Measurements from ENCODE around the gene PAEP.
"Not testable (repeated sequence)": the region's sequence is repeated elsewhere in the genome, so short reads cannot be mapped to it uniquely, and the experiment has no call there.

The PAEP gene

GRCh38 chr9:135561391-135562234 is at the start of gene PAEP:
TSS of gene PAEP (plus strand) at chr9:135561756.
- Histone ChIP-seq H3K36me3 (ENCODE audit: insufficient read depth, low read length) (no peaks in the 10 kb centered on the region), H3K4me3 (ENCODE audit: low read depth in 1 of 2, low read length in 2 of 2) (no peak within 1 kb of the TSS), H3K9ac (ENCODE audit: low read length) (no peak within 1 kb of the TSS), H3K27ac (ENCODE audit: low read depth, low read length) (no peak within 1 kb of the TSS), H3K27me3 (ENCODE audit: control insufficient read depth in 1 of 2, insufficient read depth in 2 of 2, low read length in 2 of 2) (peaks cover 0 to 6% of the 10 kb centered on the region in 2 donors), H3K9me3 (ENCODE audit: low read length) (no peaks in the 10 kb centered on the region), H3K4me1 (ENCODE audit: insufficient read depth, low read length) (no peaks in the 10 kb centered on the region)

GRCh38 chr9:135512241-135512603 is 49.3 kb upstream of the PAEP start:
- no peaks in the 10 kb centered on the region for H3K27me3 ChIP-seq (ENCODE audit: control insufficient read depth in 1 of 2, insufficient read depth in 2 of 2, low read length in 2 of 2)
- H3K4me3 ChIP-seq (ENCODE audit: low read depth in 1 of 2, low read length in 2 of 2): no peak overlapping the region
- no peak overlapping the region for H3K27ac ChIP-seq (ENCODE audit: low read depth, low read length)
- H3K36me3 ChIP-seq (ENCODE audit: insufficient read depth, low read length): no peaks in the 10 kb centered on the region
- H3K9ac ChIP-seq (ENCODE audit: low read length): no peak overlapping the region
- no peaks in the 10 kb centered on the region for H3K9me3 ChIP-seq (ENCODE audit: low read length)
- no peaks in the 10 kb centered on the region for H3K4me1 ChIP-seq (ENCODE audit: insufficient read depth, low read length)

- H3K9ac ChIP-seq (ENCODE audit: low read length): no peak overlapping the region
- no peak overlapping the region for H3K27ac ChIP-seq (ENCODE audit: low read depth, low read length)
- H3K36me3 ChIP-seq (ENCODE audit: insufficient read depth, low read length): no peaks in the 10 kb centered on the region
- no peak overlapping the region for H3K4me3 ChIP-seq (ENCODE audit: low read depth in 1 of 2, low read length in 2 of 2)
- no peaks in the 10 kb centered on the region for H3K4me1 ChIP-seq (ENCODE audit: insufficient read depth, low read length)
- no peaks in the 10 kb centered on the region for H3K27me3 ChIP-seq (ENCODE audit: control insufficient read depth in 1 of 2, insufficient read depth in 2 of 2, low read length in 2 of 2)
- no peaks in the 10 kb centered on the region for H3K9me3 ChIP-seq (ENCODE audit: low read length)
These were observed 48.7 kb upstream of the PAEP start for GRCh38 chr9:135512904-135513303.

- Histone ChIP-seq H3K9ac (ENCODE audit: low read length) (no peak overlapping the region), H3K4me1 (ENCODE audit: insufficient read depth, low read length) (no peaks in the 10 kb centered on the region), H3K36me3 (ENCODE audit: insufficient read depth, low read length) (no peaks in the 10 kb centered on the region), H3K27me3 (ENCODE audit: control insufficient read depth in 1 of 2, insufficient read depth in 2 of 2, low read length in 2 of 2) (no peaks in the 10 kb centered on the region), H3K9me3 (ENCODE audit: low read length) (no peaks in the 10 kb centered on the region), H3K4me3 (ENCODE audit: low read depth in 1 of 2, low read length in 2 of 2) (no peak overlapping the region), H3K27ac (ENCODE audit: low read depth, low read length) (no peak overlapping the region)
These were observed 48.2 kb upstream of the PAEP start for GRCh38 chr9:135513351-135513846.

GRCh38 chr9:135513906-135514305 is 47.6 kb upstream of the PAEP start:
- H3K4me1 ChIP-seq (ENCODE audit: insufficient read depth, low read length); H3K27me3 ChIP-seq (ENCODE audit: control insufficient read depth in 1 of 2, insufficient read depth in 2 of 2, low read length in 2 of 2); H3K4me3 ChIP-seq (ENCODE audit: low read depth in 1 of 2, low read length in 2 of 2); H3K27ac ChIP-seq (ENCODE audit: low read depth, low read length); H3K9me3 ChIP-seq (ENCODE audit: low read length); H3K36me3 ChIP-seq (ENCODE audit: insufficient read depth, low read length); H3K9ac ChIP-seq (ENCODE audit: low read length): not testable (repeated sequence)

GRCh38 chr9:135514342-135515082 is 47.0 kb upstream of the PAEP start:
- Histone ChIP-seq H3K27ac (ENCODE audit: low read depth, low read length) (no peak overlapping the region), H3K4me3 (ENCODE audit: low read depth in 1 of 2, low read length in 2 of 2) (no peak overlapping the region), H3K36me3 (ENCODE audit: insufficient read depth, low read length) (no peaks in the 10 kb centered on the region), H3K9me3 (ENCODE audit: low read length) (no peaks in the 10 kb centered on the region), H3K4me1 (ENCODE audit: insufficient read depth, low read length) (no peaks in the 10 kb centered on the region), H3K27me3 (ENCODE audit: control insufficient read depth in 1 of 2, insufficient read depth in 2 of 2, low read length in 2 of 2) (no peaks in the 10 kb centered on the region), H3K9ac (ENCODE audit: low read length) (no peak overlapping the region)

- H3K27me3 ChIP-seq (ENCODE audit: control insufficient read depth in 1 of 2, insufficient read depth in 2 of 2, low read length in 2 of 2): no peaks in the 10 kb centered on the region
- no peaks in the 10 kb centered on the region for H3K9me3 ChIP-seq (ENCODE audit: low read length)
- H3K4me3 ChIP-seq (ENCODE audit: low read depth in 1 of 2, low read length in 2 of 2): no peak overlapping the region
- H3K27ac ChIP-seq (ENCODE audit: low read depth, low read length): no peak overlapping the region
- no peak overlapping the region for H3K9ac ChIP-seq (ENCODE audit: low read length)
- no peaks in the 10 kb centered on the region for H3K36me3 ChIP-seq (ENCODE audit: insufficient read depth, low read length)
- no peaks in the 10 kb centered on the region for H3K4me1 ChIP-seq (ENCODE audit: insufficient read depth, low read length)
These were observed 46.2 kb upstream of the PAEP start for GRCh38 chr9:135515083-135515951.

- Histone ChIP-seq H3K4me1 (ENCODE audit: insufficient read depth, low read length) (no peaks in the 10 kb centered on the region), H3K27ac (ENCODE audit: low read depth, low read length) (no peak overlapping the region), H3K4me3 (ENCODE audit: low read depth in 1 of 2, low read length in 2 of 2) (no peak overlapping the region), H3K27me3 (ENCODE audit: control insufficient read depth in 1 of 2, insufficient read depth in 2 of 2, low read length in 2 of 2) (peaks cover 0 to 3% of the 10 kb centered on the region in 2 donors), H3K9ac (ENCODE audit: low read length) (no peak overlapping the region), H3K9me3 (ENCODE audit: low read length) (no peaks in the 10 kb centered on the region), H3K36me3 (ENCODE audit: insufficient read depth, low read length) (no peaks in the 10 kb centered on the region)
These were observed 45.3 kb upstream of the PAEP start for GRCh38 chr9:135516132-135516860.

- peaks cover 0 to 5% of the 10 kb centered on the region in 2 donors for H3K27me3 ChIP-seq (ENCODE audit: control insufficient read depth in 1 of 2, insufficient read depth in 2 of 2, low read length in 2 of 2)
- no peak overlapping the region for H3K4me3 ChIP-seq (ENCODE audit: low read depth in 1 of 2, low read length in 2 of 2)
- no peaks in the 10 kb centered on the region for H3K36me3 ChIP-seq (ENCODE audit: insufficient read depth, low read length)
- no peak overlapping the region for H3K9ac ChIP-seq (ENCODE audit: low read length)
- H3K27ac ChIP-seq (ENCODE audit: low read depth, low read length): no peak overlapping the region
- H3K9me3 ChIP-seq (ENCODE audit: low read length): no peaks in the 10 kb centered on the region
- H3K4me1 ChIP-seq (ENCODE audit: insufficient read depth, low read length): no peaks in the 10 kb centered on the region
These were observed 44.1 kb upstream of the PAEP start for GRCh38 chr9:135517407-135517822.

- no peaks in the 10 kb centered on the region for H3K4me1 ChIP-seq (ENCODE audit: insufficient read depth, low read length)
- no peak overlapping the region for H3K27ac ChIP-seq (ENCODE audit: low read depth, low read length)
- peaks cover 0 to 12% of the 10 kb centered on the region in 2 donors for H3K27me3 ChIP-seq (ENCODE audit: control insufficient read depth in 1 of 2, insufficient read depth in 2 of 2, low read length in 2 of 2)
- H3K36me3 ChIP-seq (ENCODE audit: insufficient read depth, low read length): no peaks in the 10 kb centered on the region
- no peak overlapping the region for H3K9ac ChIP-seq (ENCODE audit: low read length)
- H3K4me3 ChIP-seq (ENCODE audit: low read depth in 1 of 2, low read length in 2 of 2): no peak overlapping the region
- H3K9me3 ChIP-seq (ENCODE audit: low read length): no peaks in the 10 kb centered on the region
These were observed 42.2 kb upstream of the PAEP start for GRCh38 chr9:135519179-135519971.
